Stimulated activated CD8-positive, alpha-beta memory T cell treated with anti-CD3 and anti-CD28 coated beads, Interleukin-4, amount 100 ng/mL, for 48 hours (primary cell): Measurements from ENCODE around the gene FBXO39.
"Not testable (repeated sequence)": the region's sequence is repeated elsewhere in the genome, so short reads cannot be mapped to it uniquely, and the experiment has no call there.

Source experiments
- DNase-seq: peaks from one replicate; pipeline ENCODE4 v3.0.0-alpha.2; 2020

Gene FBXO39

GRCh38 chr17:6775871-6776405, at the start of gene FBXO39:
Gene FBXO39 (plus strand): TSS chr17:6776215. CDS start chr17:6779869, 3,654 bp downstream.
- no peak for DNase-seq

- no peak for DNase-seq
Observed at GRCh38 chr17:6729531-6729930, 46.5 kb upstream of the FBXO39 start.

- not testable (repeated sequence) for DNase-seq
Observed at GRCh38 chr17:6746665-6747064, 29.4 kb upstream of the FBXO39 start.

GRCh38 chr17:6748617-6749016, 27.4 kb upstream of the FBXO39 start:
- no peak for DNase-seq

- no peak for DNase-seq
Observed at GRCh38 chr17:6749519-6749918, 26.5 kb upstream of the FBXO39 start.

- no peak for DNase-seq
Observed at GRCh38 chr17:6752068-6752909, 23.7 kb upstream of the FBXO39 start.

GRCh38 chr17:6753006-6753445, 23.0 kb upstream of the FBXO39 start:
- DNase-seq: peak; percentile 63

- no peak for DNase-seq
Observed at GRCh38 chr17:6753546-6753945, 22.5 kb upstream of the FBXO39 start.

GRCh38 chr17:6755281-6755680, 20.7 kb upstream of the FBXO39 start:
- no peak for DNase-seq

GRCh38 chr17:6755731-6756184, 20.3 kb upstream of the FBXO39 start, which contains the start of gene XAF1:
Gene XAF1 (plus strand): TSS chr17:6756046. CDS start chr17:6756079, 33 bp downstream.
- peak; percentile 59 for DNase-seq

GRCh38 chr17:6756425-6757031, 19.5 kb upstream of the FBXO39 start:
- no peak for DNase-seq

- DNase-seq: no peak
Observed at GRCh38 chr17:6757747-6758146, 18.3 kb upstream of the FBXO39 start.

GRCh38 chr17:6761779-6762178, 14.2 kb upstream of the FBXO39 start:
- no peak for DNase-seq

GRCh38 chr17:6768447-6768846, 7.6 kb upstream of the FBXO39 start:
- no peak for DNase-seq

GRCh38 chr17:6772016-6772415, 4.0 kb upstream of the FBXO39 start:
- no peak for DNase-seq

GRCh38 chr17:6774906-6775305, 1.1 kb upstream of the FBXO39 start:
- DNase-seq: not testable (repeated sequence)

GRCh38 chr17:6779411-6779810, 3.4 kb downstream of the FBXO39 start:
- no peak for DNase-seq

GRCh38 chr17:6780001-6780400, 4.0 kb downstream of the FBXO39 start:
- DNase-seq: no peak

GRCh38 chr17:6780886-6781285, 4.9 kb downstream of the FBXO39 start:
- no peak for DNase-seq

GRCh38 chr17:6782244-6782643, 6.2 kb downstream of the FBXO39 start:
- DNase-seq: no peak

GRCh38 chr17:6786618-6787017, 10.6 kb downstream of the FBXO39 start:
- no peak for DNase-seq

GRCh38 chr17:6787081-6787693, 11.2 kb downstream of the FBXO39 start:
- no peak for DNase-seq

GRCh38 chr17:6789146-6789545, 13.1 kb downstream of the FBXO39 start:
- DNase-seq: no peak
